ENCODE measurements around the gene STK24.
A peak's percentile ranks its signal among the peaks of the same experiment; 100 is the strongest.

Gene STK24

GRCh38 chr13:98528663-98529064 lies 48.2 kb downstream of the STK24 start:
- peak; percentile 42 for DNase-seq

DNA sequence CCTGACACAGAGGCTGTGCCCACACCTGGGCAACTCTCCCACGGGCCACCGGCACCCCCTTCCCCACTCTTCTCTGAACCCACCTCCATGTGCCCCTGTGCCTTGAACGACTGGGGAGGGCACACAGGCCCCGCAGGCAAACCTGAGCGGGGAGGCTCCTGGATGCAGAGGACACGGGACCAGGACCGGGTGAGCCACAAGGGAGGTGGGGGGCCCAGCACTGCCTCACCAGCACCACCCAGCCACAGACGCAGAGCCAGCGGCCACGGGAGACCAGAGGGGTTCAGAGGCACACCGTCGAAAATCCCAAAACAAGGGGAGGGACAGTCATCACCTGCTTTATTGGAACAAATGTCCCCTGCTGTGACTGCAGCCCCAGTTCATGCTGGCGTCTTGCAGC lies 49.4 kb downstream of the STK24 start:
- no peak for DNase-seq

DNA sequence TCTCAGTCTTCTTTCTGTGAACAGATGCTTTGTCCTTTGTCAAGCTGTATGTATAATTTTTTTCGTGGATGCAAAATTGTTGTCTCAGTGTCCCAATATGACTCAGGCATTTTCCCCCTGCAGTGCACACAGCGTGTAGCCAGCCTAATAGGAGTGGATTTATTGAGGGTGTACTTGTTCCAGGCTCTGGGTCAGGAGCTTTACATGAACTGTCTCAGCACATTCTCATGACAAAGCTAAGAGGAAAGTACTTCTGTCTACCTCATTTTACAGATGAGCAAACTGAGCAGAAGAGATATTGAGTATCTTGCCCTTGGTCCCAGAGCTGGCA lies 50.8 kb downstream of the STK24 start:
- no peak for DNase-seq

GRCh38 chr13:98525456-98526181 lies 51.3 kb downstream of the STK24 start:
- DNase-seq, result no peak

GRCh38 chr13:98524793-98525192 lies 52.1 kb downstream of the STK24 start:
- DNase-seq, result no peak

GRCh38 chr13:98524391-98524790 lies 52.5 kb downstream of the STK24 start:
- DNase-seq, result no peak

DNA sequence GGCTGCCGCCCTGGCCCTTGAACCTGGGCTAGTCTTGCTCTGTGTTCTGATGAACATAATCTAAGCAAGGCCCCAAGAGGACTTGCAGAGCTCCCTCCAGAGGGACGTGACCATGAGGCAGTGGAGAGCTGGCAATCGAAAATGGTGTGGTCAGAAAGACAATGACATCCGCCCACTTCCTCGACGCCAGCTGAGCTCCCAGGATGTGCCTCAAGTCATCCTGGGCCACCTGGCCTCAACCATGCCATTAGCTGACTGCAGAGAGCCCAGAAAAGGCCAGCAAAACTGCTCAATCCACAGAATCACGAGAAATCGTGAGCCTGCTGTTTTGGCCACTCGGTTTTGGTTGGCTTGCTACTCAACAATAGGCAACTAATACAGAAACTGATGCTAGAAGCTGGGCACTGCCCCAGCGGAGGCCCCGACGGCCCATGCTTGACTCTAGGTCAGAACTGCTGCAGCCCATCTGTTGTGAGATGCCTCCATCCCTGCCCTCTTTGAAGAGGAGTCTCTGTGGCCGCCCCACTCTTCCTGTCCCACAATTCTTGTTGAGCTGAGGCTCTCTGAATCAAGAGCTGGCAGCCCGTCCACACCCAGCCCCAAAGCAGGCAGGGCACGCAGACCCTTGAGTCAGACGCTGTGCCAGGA lies 53.3 kb downstream of the STK24 start:
- DNase-seq, result peak; percentile 45

DNA sequence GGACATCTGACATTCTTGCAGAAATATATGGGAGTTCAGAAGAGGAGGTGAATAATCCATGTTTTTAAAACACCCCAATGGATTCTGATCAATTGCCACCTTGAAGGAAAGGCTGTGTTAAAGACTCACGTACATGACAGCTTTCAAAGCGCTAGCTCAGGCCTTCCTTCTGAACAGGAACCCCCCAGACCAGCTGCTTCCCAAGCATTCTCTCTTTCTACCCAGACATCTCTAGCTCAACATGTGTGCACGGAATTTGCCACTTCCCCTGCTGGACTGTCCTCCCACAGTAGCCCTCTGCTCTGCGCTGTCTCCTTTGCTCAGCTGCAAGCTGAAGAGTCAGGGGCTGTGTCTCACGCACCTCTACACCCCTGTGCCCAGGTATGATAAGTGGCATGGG lies 54.5 kb downstream of the STK24 start:
- DNase-seq, result no peak

DNA sequence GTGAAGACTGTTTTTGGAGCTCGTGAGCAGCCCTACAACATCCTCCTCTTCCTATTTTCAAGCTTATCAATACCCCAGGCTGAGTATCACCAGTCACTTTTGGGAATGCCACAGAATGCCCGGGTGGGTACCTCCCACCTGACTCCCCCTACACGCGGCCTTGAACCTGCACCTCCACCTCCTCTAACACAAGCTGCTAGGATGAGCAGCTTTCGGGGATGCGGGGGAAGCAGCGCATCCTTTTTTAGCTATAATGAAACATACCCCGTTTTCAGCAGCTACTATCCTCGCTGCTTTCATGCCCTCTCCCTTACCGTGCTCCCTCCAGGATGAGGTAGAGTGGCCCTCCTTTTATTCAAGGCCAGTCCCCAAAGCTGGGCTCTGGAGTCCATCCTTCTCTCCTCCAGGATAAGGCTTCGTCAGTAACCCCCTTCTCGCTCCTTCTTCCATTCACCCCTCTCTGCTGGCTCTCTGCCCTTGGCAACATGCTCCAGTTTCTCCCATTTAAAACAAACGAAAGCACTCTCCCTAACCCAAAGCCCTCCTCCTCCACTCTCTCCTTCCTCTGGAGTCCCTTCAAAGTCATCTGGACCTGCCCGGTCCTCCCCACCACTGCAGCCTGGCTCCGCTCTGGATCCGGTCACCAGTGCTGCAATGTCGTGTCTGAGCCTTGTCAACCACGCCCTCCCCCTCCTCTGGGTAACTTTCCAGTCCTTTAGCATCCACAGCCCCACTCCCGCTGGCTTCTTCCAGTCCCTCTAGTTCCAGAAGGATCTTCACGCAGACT lies 55.3 kb downstream of the STK24 start:
- no peak for DNase-seq

DNA sequence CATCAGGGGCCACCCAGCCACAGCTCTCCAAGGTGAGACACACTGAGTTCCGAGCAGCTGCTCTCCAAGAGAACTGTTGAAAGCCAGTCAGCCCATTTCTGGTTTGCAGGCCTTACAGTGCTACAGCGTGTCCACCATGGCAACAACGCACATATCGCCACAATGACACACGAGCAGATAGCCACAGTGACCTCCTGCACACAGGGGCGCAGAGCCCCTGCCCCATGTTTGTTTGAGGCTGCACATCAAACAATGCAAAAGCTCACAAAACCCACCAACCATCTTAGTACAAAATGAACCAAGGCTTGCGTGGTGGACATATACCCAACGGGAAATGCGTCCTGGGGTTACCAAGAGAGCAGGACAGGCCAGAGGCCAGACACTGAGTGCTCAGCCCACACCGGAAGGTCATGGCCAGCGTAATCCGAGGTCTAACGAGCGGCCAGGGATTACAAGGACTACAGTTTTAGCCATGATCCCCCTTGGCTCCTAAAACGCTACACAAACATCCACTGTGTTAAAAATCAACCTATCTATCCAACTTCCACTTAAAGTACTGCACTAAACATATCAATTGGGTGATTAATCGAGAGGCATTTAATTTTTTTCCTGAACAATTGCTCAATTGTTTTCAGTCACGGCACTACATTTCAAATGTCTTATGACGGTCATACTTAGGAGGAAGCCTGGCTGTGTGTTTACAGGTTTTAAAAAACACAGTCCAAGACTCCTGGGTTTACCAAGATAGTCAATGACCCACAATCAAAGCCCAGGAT lies 56.0 kb downstream of the STK24 start:
- DNase-seq, result no peak

GRCh38 chr13:98519976-98520375 lies 56.9 kb downstream of the STK24 start:
- DNase-seq, result no peak

DNA sequence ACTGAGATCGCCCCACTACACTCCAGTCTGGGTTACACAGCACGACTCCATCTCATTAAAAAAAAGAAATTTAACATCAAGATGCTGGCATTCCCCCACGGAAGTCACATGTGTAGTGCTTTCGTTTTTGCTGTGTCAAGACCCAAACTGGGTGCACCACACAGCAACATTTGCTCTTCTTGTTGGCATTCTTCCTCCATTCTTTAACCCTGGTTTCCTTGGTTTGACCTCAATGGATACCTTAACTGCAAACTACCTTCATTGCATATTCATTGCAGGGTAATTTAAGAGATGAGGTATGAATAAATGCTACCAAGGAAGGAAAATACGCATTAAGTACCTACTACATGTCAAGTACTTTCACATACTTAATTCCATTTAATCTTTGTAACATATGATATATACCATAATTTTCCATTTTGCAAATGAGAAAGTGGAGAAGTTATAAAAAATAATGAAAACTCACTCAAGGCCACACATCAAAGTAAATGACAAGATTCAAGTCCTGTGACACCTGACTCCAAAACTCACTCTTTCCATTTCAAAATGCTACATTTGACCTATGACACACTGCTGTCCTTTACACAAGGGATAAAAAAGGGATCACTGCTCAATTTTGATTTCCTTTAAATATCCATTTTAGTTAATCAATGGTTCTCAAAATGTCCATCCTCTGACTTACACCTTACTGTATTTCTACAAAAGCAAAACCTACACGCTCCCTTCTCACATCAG lies 59.2 kb downstream of the STK24 start:
- DNase-seq, result peak; percentile 57

DNA sequence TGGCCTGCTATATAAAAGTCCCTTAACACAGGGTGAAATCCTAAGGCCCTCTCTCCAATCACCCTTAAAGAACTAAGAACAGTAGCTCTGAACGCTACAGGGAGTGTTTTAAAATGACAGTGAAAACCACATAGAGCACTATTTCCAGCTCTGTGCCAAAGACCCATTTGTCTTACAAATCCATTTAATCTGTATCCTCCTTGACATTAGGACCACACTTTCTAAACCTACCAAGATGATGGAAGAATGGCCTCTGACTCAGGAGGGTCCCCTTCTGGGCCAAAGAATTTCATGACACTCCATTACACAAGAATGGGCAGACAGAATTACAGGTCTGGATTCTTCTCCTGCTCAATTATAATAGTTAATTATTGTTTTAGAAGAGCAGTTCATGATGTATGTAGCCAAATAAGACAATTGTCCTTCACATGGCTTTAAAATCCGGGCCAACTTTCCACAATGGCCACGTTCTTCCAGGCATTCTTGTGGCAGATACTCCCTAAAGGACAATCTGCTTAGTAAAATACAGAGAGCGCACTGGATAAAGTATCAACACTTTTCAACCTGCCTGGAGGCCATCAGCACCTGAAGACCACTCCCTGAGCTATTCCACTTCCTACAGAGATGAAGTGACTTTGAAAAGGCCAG lies 61.0 kb downstream of the STK24 start:
- no peak for DNase-seq

DNA sequence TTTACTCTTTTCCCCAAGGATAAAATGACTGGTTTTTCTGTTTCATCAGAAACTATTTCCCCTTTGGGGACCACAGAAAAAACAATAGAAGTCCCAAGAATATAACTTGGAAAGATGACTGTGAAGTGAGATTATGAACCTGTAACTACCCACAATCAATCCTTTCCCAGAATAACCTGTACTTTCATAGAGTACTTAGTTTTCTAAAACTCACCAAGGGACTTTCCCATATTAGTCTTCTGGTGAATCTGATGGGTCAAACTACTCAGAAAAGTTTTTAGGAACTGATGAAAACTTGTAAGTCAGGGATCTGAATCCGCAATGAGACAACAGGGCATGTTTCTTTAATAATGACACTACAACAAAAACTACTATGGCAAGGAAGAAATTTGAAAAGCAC lies 62.6 kb downstream of the STK24 start:
- no peak for DNase-seq

- DNase-seq, result no peak
These were observed 63.1 kb downstream of the STK24 start for GRCh38 chr13:98513837-98514236.

DNA sequence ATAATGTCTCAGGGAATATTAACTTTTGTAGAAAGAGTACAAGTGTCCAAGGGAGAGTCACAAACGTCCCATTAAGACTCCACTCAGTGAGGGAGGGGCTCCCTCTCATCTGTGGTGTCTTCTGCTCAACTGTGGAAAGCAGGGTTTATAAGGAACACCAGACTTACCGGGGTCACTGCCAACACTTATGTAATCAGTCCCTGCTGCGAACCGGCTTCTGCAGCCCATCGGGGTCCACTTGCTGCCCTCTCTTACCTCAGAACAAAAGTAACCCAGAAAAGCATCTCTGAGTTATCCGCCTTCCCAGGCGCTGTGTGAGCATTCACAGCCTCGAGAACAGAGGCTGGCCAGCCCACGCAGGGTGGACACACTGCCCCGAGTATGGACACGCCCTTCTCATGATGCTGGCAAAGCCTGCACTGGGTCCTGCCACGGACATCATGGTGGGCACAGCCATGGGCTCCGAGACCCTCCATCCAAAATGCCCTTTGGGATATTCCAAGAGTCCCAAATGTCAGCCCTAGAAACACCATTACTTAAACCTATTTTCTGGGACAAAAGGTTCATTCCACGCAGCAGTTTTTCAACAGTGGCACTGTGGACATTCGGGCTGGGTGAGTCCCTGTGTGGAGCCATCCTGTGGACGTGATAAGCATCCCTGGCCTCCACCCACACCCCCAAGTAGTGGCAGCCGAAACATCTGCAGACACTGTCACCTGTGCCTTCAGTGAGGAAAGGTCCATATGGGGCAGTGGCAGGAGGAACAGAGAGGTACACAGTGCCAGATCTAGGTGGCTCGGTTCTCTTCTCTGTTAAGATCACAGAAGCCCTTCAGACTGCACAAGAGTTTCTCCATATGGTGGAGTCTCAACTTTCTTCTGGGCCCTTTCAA lies 63.9 kb downstream of the STK24 start:
- DNase-seq, result no peak

GRCh38 chr13:98511435-98511834 lies 65.5 kb downstream of the STK24 start:
- no peak for DNase-seq

GRCh38 chr13:98510156-98510509 lies 66.8 kb downstream of the STK24 start:
- DNase-seq, result no peak

- peak; percentile 64 for DNase-seq
These were observed 67.4 kb downstream of the STK24 start for GRCh38 chr13:98509271-98510155.

DNA sequence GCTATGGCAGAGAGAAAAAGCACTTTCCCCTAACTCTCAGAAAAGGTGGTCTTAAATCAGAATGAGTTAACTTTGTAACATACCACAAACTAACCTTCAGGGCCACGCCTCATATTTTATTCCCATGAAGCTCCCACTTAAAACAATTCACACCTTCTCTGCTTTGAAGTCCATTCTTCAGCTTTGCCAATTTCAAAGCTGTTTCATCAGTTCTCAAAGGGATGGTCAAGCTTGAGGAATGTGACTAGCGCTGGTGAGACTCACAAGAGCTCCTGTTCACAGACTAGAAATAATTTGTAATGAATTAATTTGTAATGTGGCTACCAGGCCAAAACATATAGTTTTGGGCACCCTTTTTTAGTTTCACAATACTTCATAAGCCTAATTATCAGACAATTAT lies 68.2 kb downstream of the STK24 start:
- DNase-seq, result no peak
